HL-60/S4 treated with retinoic acid at 250 ng/mL for 4 days and 3 days (cell line): ENCODE measurements around the gene CASK.

ENCODE experiments used
- in situ Hi-C: fragments of 300-500 bp; cut with MboI; formaldehyde crosslinking; loops from 2 replicates; pipeline ENCODE4 v1.7.0; 2022; ENCODE audit warnings: low sequenced_read_pairs

The CASK gene

DNA sequence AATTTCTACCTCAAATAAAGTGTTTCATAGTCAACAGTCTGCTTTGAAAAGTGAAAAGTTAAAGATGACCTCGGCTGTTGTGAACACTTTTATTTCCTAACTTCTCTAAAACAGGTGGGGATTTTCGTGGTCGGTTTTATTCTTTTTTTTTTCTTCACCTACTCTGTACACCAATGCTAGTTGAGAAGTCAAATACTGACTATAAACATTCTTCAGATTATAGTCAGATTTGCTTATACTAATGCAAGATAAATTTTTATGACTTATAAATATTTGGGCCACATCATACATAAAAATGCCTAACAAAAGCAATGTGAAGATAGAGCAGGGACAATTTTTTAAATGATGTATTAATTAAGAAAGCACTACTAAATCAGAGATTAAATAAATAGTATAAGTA, 332.7 kb downstream of the CASK start:
- in situ Hi-C loops: no loop called here

DNA sequence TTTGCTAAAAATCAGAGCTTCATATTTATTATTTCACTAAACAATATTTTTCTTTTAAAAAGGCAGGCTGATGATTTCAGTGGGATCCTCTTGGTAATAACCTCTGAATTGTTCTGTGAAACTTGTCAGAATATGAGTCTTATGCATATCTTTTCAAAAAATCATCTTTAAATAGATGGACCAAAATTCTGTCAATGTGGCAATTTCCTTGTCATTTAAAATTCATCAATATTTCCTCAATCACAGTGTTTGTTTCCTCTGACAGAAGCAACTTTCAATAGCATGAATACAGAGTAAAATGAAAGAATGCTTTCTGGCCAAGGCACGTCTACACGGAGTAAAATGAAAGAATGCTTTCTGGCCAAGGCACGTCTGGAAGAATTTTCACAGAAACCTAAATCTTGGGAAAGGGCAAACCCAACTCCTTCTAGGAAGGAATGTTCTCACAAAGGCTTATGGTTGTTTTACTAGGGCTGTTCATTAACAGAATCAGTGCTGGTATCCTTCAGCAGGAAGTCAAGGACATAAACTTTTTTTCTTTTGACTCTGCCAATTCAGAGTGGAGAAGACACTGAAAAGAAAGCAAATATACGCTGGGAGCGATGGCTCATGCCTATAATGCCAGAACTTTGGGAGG, 333.6 kb downstream of the CASK start:
- in situ Hi-C loops: no loop called here

DNA sequence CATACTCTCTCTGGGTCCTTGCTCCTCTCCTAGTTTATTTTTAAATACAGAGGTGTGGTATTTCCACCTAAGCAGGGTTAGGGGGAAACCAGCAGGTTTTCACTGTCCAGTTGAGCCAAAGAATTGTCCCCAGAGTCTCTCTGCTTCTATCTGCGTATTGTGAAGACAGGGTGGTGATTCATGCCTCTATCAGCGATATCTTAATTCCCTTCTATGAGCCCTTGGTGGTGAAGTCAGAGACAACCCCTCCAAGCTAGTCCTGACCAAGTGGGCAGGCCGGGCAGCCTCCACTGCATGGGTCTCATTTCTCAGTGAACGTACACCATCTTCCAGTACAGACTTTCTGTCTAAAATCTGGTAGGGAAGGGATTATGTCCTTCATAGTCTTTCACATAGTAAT, 335.1 kb downstream of the CASK start:
- in situ Hi-C loops: no loop called here

- in situ Hi-C loops: no loop called here
These were observed 342.8 kb downstream of the CASK start for GRCh38 chrX:41580423-41581064.

DNA sequence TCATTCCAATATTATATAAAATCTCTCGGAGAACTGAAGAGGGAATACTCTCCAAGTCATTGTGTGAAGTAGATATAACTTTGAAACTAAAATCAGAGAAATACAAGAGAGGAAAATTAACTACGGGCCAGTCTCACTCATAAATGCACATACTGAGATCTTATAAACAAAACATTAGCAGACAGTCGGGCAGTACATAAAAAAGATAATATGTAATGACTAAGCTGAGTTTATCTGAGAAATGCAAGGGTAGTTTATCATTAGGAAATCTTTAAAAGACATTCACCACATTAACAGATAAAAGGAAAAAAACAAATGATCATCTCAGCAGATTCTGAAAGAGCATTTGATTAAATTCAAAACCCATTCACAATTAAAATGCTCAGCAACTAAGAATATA, 359.5 kb downstream of the CASK start:
- in situ Hi-C loops: loop anchor here (25.0 kb wide), 1 partner anchor 198 kb away; no protein-coding TSS in a partner anchor

DNA sequence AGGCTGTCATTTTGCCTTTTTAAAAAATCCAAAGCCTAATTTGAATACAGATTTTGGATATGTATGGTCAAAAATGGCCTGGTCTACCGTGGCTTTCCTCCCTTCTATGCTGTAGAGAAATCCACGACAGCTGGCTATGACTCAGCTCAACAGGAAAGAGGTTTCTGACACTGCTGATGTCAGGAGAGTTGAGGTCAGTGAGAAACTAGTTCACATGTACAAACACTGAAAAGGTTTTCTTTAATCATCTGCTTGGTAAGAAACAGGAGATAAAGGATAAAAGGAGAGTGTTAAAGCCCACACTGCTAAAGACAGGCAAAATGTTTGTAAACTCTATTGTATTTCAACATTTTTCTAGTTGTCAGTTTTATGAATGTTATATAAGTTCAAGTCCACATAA, 362.3 kb downstream of the CASK start:
- in situ Hi-C loops: loop anchor here (25.0 kb wide), 1 partner anchor 201 kb away; no protein-coding TSS in a partner anchor

GRCh38 chrX:41559235-41560052, 363.9 kb downstream of the CASK start:
- in situ Hi-C loops: loop anchor here (25.0 kb wide), 1 partner anchor 203 kb away; no protein-coding TSS in a partner anchor

DNA sequence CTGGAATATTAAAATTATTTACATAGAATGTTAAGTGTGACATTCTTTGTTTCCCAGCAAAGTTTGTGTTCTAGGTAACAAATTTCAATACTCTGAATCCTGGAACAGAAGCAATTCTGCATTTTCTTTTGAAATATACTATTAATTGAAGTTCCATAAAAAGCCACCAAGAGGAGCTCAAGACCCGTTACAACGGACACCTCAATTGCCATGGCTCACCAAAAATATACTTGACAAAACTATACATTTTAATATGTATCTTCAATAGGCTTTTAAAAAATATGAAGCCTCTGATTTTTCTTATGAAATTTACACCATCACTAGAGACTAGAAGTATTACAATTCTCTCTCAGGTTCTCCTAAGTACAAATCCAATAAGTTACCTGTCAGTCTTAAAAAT, 364.8 kb downstream of the CASK start:
- in situ Hi-C loops: loop anchor here (25.0 kb wide), 1 partner anchor 204 kb away; no protein-coding TSS in a partner anchor

GRCh38 chrX:41556958-41557357, 366.4 kb downstream of the CASK start:
- in situ Hi-C loops: loop anchor here (25.0 kb wide), 1 partner anchor 205 kb away; no protein-coding TSS in a partner anchor

DNA sequence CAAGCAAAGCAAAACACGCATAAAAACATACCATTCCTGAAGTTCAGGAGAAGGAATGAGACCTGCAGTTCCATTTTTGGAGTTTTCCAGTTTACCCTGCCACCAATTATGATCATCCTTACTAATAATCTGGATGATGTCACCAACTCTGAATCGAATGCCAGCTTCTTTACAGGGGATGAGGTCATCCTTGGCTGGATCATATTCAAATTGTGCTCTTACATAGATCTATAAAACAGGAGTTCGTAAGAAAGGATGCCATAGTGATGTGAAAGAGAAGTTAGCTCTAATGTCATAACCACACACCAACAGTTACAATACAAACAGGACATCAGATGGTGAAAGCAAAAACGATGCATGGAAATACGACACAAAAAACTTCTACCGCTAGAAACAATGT, 369.7 kb downstream of the CASK start:
- in situ Hi-C loops: loop anchor here (25.0 kb wide), 1 partner anchor 209 kb away; no protein-coding TSS in a partner anchor

- in situ Hi-C loops: no loop called here
These were observed 374.9 kb downstream of the CASK start for GRCh38 chrX:41548411-41548810.

DNA sequence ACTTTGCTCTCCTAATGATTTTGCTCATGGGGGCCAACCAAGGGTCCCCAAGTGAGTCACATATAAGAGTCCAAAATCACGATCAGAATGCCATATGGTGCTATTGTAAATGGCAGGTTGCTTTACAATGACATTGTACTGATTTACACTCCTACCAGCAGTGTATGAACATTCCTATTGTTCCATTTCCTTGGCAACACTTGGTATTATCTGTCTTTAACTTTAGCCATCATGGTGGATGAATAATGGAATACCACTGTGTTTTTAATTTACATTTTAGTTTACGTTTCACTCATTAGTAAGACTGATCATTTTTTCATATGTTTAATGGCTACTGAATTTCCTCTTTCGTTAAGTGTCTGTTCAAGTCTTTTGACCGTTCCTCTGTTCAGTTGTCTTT, 379.7 kb downstream of the CASK start:
- in situ Hi-C loops: no loop called here

GRCh38 chrX:41543025-41543424, 380.3 kb downstream of the CASK start:
- in situ Hi-C loops: no loop called here

DNA sequence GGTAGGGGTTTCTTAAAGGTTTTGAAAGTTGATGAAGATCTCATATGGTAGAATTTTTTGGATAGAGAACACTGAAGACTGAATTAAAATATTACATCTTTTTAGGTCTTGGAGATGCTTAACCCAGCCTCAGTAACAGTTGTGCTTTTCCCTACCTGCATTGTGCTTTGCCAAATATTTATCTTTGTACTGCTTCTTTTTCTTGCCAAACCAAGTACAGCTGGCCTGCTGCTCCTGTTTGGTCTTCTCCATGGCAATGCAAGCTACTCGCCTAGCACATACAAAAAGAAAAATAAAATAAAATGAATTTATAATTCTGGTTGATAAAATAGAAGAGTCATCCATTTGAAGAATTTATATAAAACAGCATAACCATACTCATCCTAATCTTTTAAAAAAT, 380.8 kb downstream of the CASK start:
- in situ Hi-C loops: no loop called here

DNA sequence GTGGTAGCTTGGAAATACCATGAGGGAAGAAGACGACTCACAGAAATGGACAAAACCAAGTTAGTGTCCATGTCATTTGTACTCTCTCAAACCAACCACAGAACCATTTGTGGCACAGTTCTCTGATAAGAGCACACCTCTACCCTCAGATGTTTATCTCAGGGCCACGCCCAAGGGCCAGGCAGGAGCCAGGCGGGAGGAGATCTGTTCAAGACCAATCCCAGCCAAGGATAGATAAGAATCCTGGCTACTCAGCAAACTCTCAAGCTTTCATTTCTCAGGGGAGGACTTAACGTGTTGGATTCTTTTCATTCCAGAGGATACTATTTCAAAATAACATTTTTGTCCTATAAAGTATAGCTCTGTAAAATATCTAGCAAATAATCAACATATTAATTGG, 381.2 kb downstream of the CASK start:
- in situ Hi-C loops: no loop called here

DNA sequence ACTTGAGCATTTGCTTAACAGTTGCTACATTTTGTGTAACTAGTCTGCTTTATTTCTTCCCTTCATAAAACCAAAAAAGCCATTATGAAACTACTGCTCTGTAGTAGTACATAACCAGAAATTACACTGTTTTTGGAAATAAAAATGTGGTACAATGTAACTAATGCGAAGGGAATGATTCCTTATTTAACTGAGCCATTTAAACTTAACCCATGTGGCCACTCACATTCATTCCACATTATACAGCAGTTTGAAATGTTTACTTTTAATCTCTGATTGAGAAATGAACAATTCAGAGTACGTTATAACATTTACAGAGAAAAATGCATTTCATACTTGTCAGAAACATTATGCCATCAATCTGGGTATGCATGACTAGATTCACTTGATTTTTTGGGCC, 382.0 kb downstream of the CASK start:
- in situ Hi-C loops: no loop called here

DNA sequence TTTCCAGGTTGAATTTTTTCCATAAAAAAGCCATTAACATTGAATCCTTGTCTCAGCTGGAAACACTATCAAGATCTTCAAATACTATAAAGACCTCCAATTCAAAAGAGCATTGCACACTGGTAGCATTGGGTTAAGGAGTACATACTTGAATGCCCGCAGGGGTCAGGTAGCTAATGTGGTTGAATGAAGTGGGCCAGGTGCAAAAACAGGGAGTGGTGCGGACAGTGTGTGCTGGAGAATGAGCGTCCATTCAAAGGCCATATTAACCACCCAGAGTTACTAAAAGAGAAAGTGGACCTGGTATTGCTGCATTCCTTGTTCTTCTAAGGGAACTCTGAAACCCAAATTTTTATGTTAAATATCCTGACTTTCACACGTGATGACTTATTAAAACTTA, 384.6 kb downstream of the CASK start:
- in situ Hi-C loops: no loop called here

DNA sequence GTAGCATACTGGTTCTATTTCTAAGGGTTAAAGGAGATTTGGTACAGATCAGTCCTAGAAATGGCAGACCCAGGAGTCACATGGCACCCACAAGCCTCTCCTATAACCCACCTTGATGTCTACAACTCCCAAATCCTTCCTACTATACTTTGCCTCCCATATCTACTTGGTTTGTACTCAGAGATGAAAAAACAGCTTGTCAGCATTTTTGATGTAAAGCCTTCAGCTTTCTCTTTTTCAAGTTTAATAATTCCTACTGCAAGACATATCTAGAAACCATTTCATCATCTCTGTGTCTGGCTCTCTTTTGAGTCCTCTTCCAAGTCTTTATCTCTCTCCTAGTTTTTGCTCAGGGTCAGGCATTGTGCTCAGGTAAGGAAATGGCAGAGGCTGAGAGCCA, 393.3 kb downstream of the CASK start:
- in situ Hi-C loops: no loop called here

DNA sequence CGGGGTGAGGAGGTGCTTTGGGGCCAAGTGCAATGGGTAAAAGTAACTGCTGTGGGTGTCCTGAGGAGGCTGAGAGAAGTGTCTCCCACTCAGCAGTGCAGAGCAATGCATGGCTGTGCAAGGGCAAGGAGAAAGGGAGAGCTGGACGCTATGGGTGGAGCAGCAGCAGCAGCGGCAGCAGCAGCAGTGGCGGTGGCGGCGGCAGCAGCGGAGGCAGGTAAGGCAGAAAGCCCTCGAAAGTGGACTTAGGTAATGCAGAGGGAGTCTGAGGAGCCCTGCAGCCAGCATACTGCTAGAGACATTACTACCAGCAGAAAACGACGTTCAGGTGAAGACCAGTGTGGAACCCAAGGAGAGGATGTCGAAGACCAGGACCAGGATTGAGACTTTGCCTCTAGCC, 394.1 kb downstream of the CASK start:
- in situ Hi-C loops: no loop called here

GRCh38 chrX:41528784-41529183, 394.6 kb downstream of the CASK start:
- in situ Hi-C loops: no loop called here

- in situ Hi-C loops: no loop called here
These were observed 396.4 kb downstream of the CASK start for GRCh38 chrX:41526925-41527324.

DNA sequence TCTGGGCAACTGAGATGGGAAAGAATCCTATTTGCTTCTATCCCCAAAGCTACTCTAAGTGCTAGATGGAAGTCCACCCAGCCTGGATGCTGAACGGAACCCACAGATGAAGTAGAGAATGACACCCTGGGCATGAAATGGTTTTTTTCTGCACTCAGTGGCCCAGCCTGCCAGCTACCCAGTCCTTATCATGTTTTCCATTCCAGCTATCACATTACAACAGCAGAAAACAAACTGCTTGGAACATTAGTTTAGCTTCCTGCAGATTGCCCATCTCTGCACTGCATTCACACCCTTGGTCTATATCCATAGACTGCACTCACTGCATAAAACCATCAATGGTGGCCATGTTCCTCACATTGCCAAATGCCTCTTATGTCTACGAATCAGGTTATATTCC, 397.1 kb downstream of the CASK start:
- in situ Hi-C loops: no loop called here
